Right lobe of liver (tissue), 6 donors: ENCODE measurements around the gene ZFAND3. TPM values are rescaled to one million over a fixed set of nuclear protein-coding genes. Genes with fewer than 3 reads are reported as not detected.

Experiments
- ATAC-seq, 4 donors: fragments of 200-7000 bp; cut with Tn5 transposase; one replicate each; pipeline ENCODE4 v1.9.1; 2020; ENCODE audit warnings: mild to moderate bottlenecking in 4 of 4, moderate library complexity in 4 of 4
- DNase-seq, 3 donors: peaks; one replicate each; pipeline ENCODE4 v3.0.0-alpha.2; 2020
- H3K27ac ChIP-seq, 3 donors: fragments of 200-600 bp; one replicate each; pipeline ENCODE4 v1.8.0; 2022
- H3K27me3 ChIP-seq, 2 donors: fragments of 200-600 bp; one replicate each; pipeline ENCODE4 v1.8.0; 2022
- H3K36me3 ChIP-seq, 4 donors: fragments of 200-600 bp; sonication (generic) in 1 of 4; one replicate each; pipeline versions ENCODE4 v1.5.1 to v1.8.0; 2017 to 2022; ENCODE audit warnings: control low read depth in 1 of 4
- H3K4me1 ChIP-seq, 4 donors: fragments of 200-600 bp; sonication (generic) in 1 of 4; one replicate each; pipeline versions ENCODE4 v1.5.1 to v1.8.0; 2017 to 2022; ENCODE audit warnings: control low read depth in 1 of 4
- H3K4me3 ChIP-seq, 3 donors: fragments of 200-600 bp; one replicate each; pipeline ENCODE4 v1.8.0; 2022
- H3K9me3 ChIP-seq, 4 donors: fragments of 200-600 bp; sonication (generic) in 1 of 4; one replicate each; pipeline versions ENCODE4 v1.5.1 to v1.8.0; 2017 to 2022; ENCODE audit warnings: control low read depth in 1 of 4
- POLR2A ChIP-seq: fragments of 450-650 bp; IDR thresholded peaks from one replicate; pipeline ENCODE4 v1.6.1; 2017; ENCODE audit warnings: antibody characterized with exemption, mild to moderate bottlenecking
- WGBS: methylation state at CpG from one replicate; pipeline ENCODE4 v1.1.6; 2018; ENCODE audit warnings: low coverage, low lambda C conversion rate; ENCODE audit not compliant: insufficient coverage; ENCODE audit errors: missing lambda C conversion rate; 5-methylcytosine and 5-hydroxymethylcytosine counted together
- intact Hi-C, 2 donors: fragments of 100-400 bp; cut with DNase I; formaldehyde crosslinking; loops; one replicate each; pipeline versions ENCODE4 v1.11.2 to v1.14.1; 2022
- total RNA-seq, 6 experiments: library from RNA; depleted of rRNA in 2 of 6; stranded (reverse); fragments of >200 nt in 2 of 6; fragmentation: NEBNext Ultra II Directional in 3 of 6; extraction: Animal tissue kit (Norgen Biotek cat#: 25700) in 3 of 6; gene quantifications; one replicate each; pipeline versions ENCODE4 v1.1.0 to v1.2.4, GENCODE V29; 2016 to 2023
- TF ChIP-seq, protein P1 (sequence below), 4 donors: fragments of 200-600 bp in 3 of 4; fragments of 450-650 bp in 1 of 4; IDR thresholded peaks; one replicate each; pipeline versions ENCODE4 v1.5.1 to v1.8.0; 2016 to 2022; ENCODE audit warnings: antibody characterized with exemption in 4 of 4, mild to moderate bottlenecking in 2 of 4
- donor health status: DM: no; HTN: yes; CAD: no.
- donor health status: DM: no; HTN: no; CAD: no.
- donor health status: DM: no; HTN: no; CAD: no.
- donor health status: DM: no; HTN: yes; CAD: no.
- donor health status: DM: no; HTN: yes; CAD: no.

The ZFAND3 gene
- total RNA-seq, 6 experiments from 2014 or later = 43.1 to 66.5 (median 53.2) TPM

DNA sequence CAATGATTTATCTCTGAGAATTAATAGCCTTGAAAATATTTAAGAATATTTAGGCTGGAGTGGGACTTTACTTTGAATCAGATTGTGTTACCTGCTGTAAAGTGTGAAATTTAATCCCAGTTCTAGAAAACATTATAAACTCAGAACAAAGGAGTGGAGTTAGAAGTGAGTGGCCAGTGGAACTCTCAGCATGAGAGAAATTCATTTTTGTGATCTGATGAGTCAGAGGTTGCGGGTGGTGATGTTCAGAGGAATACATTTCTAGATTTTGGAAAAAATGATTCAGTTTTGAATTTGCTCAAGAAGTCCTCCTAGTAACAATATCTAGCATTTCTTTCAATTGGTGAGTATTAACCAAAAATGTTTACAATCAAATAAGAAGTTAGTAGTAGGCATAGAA is 167.5 kb downstream of the ZFAND3 start:
- H3K4me3 ChIP-seq = no peak overlapping the region
- no peaks in the 10 kb centered on the region for H3K9me3 ChIP-seq
- no peaks in the 10 kb centered on the region for H3K36me3 ChIP-seq
- DNase-seq (no peak), ATAC-seq (no peak)
- peaks cover 0 to 59% (median 19%) of the 10 kb centered on the region in 4 donors for H3K4me1 ChIP-seq
- H3K27ac ChIP-seq = no peak overlapping the region
- WGBS = 84% methylated on average over 1 of the region's 1 CpG
- TF ChIP-seq, protein P1, sequence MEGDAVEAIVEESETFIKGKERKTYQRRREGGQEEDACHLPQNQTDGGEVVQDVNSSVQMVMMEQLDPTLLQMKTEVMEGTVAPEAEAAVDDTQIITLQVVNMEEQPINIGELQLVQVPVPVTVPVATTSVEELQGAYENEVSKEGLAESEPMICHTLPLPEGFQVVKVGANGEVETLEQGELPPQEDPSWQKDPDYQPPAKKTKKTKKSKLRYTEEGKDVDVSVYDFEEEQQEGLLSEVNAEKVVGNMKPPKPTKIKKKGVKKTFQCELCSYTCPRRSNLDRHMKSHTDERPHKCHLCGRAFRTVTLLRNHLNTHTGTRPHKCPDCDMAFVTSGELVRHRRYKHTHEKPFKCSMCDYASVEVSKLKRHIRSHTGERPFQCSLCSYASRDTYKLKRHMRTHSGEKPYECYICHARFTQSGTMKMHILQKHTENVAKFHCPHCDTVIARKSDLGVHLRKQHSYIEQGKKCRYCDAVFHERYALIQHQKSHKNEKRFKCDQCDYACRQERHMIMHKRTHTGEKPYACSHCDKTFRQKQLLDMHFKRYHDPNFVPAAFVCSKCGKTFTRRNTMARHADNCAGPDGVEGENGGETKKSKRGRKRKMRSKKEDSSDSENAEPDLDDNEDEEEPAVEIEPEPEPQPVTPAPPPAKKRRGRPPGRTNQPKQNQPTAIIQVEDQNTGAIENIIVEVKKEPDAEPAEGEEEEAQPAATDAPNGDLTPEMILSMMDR (IDR thresholded peaks at IDR 0.05) = no peak
- TF ChIP-seq POLR2A = no peak
- intact Hi-C loops = no loop called here
- H3K27me3 ChIP-seq = no peaks in the 10 kb centered on the region

DNA sequence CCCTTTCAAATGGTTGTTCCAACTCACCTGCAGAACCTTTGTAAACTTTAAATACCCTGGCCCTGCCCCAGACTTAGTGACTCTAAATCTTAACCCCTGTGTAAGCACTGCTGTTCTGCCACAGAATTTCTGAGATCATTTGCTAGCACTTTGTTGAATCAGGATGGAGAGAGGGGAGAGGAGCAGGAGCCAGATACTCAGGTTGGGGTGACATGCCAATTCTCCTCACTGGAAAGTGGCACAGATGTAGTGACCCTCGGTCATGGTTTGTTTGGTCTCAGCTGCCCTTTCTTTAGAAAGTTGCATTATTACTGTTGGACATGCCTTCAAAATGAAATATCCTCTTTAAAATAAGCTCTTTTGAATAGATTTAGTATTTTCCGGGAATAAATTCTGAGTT is 168.0 kb downstream of the ZFAND3 start:
- no peaks in the 10 kb centered on the region for H3K36me3 ChIP-seq
- DNase-seq (peak in 1 of 3 donors; percentile 56), ATAC-seq (peak; percentile 24 to 73 (median 64))
- TF ChIP-seq, protein P1 (IDR thresholded peaks at IDR 0.05) = no peak
- no peak for TF ChIP-seq POLR2A
- H3K4me3 ChIP-seq = no peak overlapping the region
- H3K9me3 ChIP-seq = no peaks in the 10 kb centered on the region
- 25% methylated on average over 2 of the region's 2 CpGs for WGBS
- peak overlapping the region in 1 of 3 donors; percentile 8 for H3K27ac ChIP-seq
- peaks cover 0 to 65% (median 19%) of the 10 kb centered on the region in 4 donors for H3K4me1 ChIP-seq
- intact Hi-C loops = no loop called here
- no peaks in the 10 kb centered on the region for H3K27me3 ChIP-seq

DNA sequence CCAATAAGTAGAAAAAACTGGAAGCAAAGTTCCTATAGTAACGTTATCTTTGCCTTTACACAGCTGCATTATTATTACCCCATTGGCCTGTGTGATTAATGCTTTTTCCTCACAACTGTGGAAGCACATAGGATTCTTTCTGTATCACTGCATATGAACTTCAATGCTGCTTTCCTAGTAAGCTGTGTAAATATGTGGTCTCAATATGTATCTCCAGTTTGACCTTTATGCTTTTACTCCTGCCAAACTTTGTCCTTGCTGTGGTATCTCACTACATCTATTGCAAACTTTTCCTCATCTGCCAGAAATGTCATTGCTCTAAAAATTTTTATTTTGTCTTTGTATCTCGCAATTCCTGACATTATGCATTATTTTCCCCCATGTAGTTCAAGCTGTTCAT is 168.6 kb downstream of the ZFAND3 start:
- Histone ChIP-seq H3K27me3 (no peaks in the 10 kb centered on the region), H3K4me3 (no peak overlapping the region), H3K27ac (peak overlapping the region in 1 of 3 donors; percentile 8), H3K9me3 (no peaks in the 10 kb centered on the region), H3K4me1 (peaks cover 0 to 66% (median 19%) of the 10 kb centered on the region in 4 donors), H3K36me3 (no peaks in the 10 kb centered on the region)
- 21% methylated on average over 2 of the region's 2 CpGs for WGBS
- intact Hi-C loops = no loop called here
- DNase-seq (no peak), ATAC-seq (peak; percentile 72 to 84 (median 77))
- TF ChIP-seq, protein P1 (IDR thresholded peaks at IDR 0.05) = no peak
- no peak for TF ChIP-seq POLR2A

DNA sequence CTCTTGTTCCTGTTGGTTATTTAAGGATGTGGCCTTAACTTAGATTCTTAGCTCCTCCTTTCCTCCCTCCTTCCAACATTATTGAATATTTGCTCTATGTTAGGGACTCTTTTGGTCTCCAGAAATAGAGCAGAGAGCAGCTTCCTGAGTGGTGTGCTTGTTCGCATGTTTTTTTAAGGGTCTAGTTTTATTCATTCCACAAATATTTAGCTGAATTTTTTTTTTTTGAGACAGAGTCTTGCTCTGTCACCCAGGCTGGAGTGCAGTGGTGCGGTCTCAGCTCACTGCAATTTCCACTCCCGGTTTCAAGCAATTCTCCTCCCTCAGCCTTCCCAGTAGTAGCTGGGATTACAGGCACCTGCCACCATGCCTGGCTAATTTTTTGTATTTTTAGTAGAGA is 169.2 kb downstream of the ZFAND3 start:
- no peaks in the 10 kb centered on the region for H3K27me3 ChIP-seq
- H3K9me3 ChIP-seq = no peaks in the 10 kb centered on the region
- ATAC-seq (peak; percentile 3 to 28 (median 10)), DNase-seq (no peak)
- no peaks in the 10 kb centered on the region for H3K36me3 ChIP-seq
- TF ChIP-seq, protein P1 (IDR thresholded peaks at IDR 0.05) = no peak
- no peak for TF ChIP-seq POLR2A
- intact Hi-C loops = no loop called here
- WGBS = 56% methylated on average over 3 of the region's 3 CpGs
- H3K4me1 ChIP-seq = peaks cover 0 to 66% (median 19%) of the 10 kb centered on the region in 4 donors
- no peak overlapping the region for H3K4me3 ChIP-seq
- peak overlapping the region in 1 of 3 donors; percentile 4 for H3K27ac ChIP-seq
